Astrocyte of the spinal cord (primary cell): ENCODE data around the gene TTC6.
A peak's percentile ranks its signal among the peaks of the same experiment; 100 is the strongest.

ENCODE experiments used
- DNase-seq: peaks from one replicate; pipeline ENCODE4 v3.0.0; 2011; ENCODE audit warnings: low read depth, low spot score
- H3K4me3 ChIP-seq: 2 replicates; pipeline ENCODE4 v1.5.1; 2011; ENCODE audit warnings: low read depth, mild to moderate bottlenecking, low read length, moderate library complexity
- CTCF ChIP-seq: IDR thresholded peaks from 2 replicates; pipeline ENCODE4 v1.5.1; 2012; ENCODE audit warnings: low read depth, mild to moderate bottlenecking, low read length, inconsistent platforms
- in situ Hi-C: cut with HindIII; loops from 2 replicates; pipeline ENCODE4 v1.10.0; 2017; ENCODE audit warnings: low sequenced_read_pairs

TTC6 gene

DNA sequence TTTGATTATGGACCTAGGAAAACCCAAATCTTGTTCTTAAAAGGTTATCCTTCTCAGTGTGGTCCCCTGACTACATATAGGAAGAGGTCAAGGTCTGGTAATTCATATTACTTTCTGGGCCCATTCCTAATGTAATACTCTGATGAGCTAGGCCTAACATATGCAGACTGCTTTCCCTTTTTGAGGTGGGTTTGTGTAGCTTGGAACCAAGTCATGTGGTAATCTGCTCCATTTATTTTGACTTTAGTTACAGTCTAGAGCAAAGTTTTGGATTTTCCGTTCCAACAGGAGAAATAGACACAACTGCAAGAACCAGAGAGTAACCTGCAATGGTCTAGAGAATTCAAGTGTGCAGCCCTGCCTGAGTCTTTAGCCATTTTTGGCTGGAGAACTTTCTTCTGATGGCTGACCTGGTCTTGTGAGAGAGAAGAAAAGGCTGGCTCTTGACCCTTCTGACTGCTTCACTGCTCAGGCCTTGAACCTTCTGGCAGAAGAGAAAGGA is 22.5 kb downstream of the TTC6 start:
- in situ Hi-C loops = no loop called here
- H3K4me3 ChIP-seq = no peak overlapping the region
- DNase-seq = no peak
- no peak for TF ChIP-seq CTCF

DNA sequence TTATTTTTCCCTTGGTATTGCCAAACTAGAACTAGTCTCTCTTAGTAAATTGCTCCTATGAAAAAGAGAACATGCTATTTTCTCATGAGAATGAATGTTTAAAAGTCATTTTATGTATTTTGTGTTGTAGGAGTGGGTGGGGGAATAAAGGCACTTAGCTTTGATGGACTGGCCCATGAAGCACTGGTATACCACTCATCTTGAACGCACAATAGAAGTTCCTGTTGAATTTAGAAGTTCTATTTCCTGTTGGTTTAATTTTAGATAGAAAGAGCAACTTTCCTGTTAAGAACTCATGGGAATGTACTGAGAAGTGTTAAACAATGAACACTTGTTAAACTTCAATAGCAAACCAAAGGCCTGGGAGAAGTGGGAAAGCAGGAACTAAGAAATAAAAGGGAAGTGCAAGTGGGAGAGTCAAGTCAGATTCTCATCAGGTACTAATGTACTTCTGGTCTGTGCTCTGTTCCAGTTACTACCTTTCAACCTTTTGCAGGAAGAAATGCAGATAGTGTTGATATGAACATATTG is 23.1 kb downstream of the TTC6 start:
- TF ChIP-seq CTCF = no peak
- no peak for DNase-seq
- in situ Hi-C loops = no loop called here
- H3K4me3 ChIP-seq = no peak overlapping the region

DNA sequence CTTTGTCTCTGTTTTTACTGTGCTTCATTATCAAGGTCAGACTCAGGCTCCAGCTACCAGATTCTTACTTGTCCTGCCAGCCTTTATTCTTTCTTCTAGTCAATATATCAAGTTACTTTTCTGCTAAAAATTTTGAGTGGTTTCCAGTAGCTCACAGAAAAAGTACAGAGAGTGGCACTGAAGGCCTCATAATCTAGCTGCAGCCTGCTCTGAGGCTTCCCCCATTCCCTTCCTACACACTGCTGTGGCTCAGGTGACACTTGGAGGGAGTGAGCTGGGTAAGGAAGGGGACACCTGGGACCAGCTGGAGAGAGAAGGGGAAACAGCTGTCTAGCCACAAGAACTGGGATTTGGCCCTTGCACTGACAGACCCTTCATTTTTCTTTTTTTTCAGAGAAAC is 25.4 kb downstream of the TTC6 start:
- in situ Hi-C loops = no loop called here
- H3K4me3 ChIP-seq = no peak overlapping the region
- DNase-seq = no peak
- no peak for TF ChIP-seq CTCF

GRCh38 chr14:37622231-37622923 is 26.9 kb downstream of the TTC6 start:
- TF ChIP-seq CTCF = no peak
- in situ Hi-C loops = no loop called here
- DNase-seq = peak; percentile 54
- peak overlapping the region; percentile 30 for H3K4me3 ChIP-seq

GRCh38 chr14:37623426-37623951 is 28.1 kb downstream of the TTC6 start:
- in situ Hi-C loops = no loop called here
- peak; percentile 87 for DNase-seq
- no peak overlapping the region for H3K4me3 ChIP-seq
- no peak for TF ChIP-seq CTCF

GRCh38 chr14:37623971-37624370 is 28.5 kb downstream of the TTC6 start:
- DNase-seq = no peak
- TF ChIP-seq CTCF = no peak
- no peak overlapping the region for H3K4me3 ChIP-seq
- in situ Hi-C loops = no loop called here
